A549 (cell line): Measurements from ENCODE around the gene USP25.

ENCODE experiments used
- CBX2 ChIP-seq: fragments of 200-600 bp; sonication (generic); IDR thresholded peaks from 2 replicates; pipeline ENCODE4 v1.6.1; 2016; ENCODE audit warnings: low read depth, mild to moderate bottlenecking, borderline replicate concordance
- CTCF ChIP-seq: fragments of >200 bp; sonication (Bioruptor Twin); formaldehyde crosslinking; IDR thresholded peaks from 3 replicates; pipeline ENCODE4 v1.5.1; 2016
- POLR2A ChIP-seq: IDR thresholded peaks from 2 replicates; pipeline ENCODE4 v1.6.1; 2012; ENCODE audit warnings: mild to moderate bottlenecking, low read length
- RAD21 ChIP-seq, 2 experiments: fragments of >200 bp in 1 of 2; sonication (Bioruptor Twin) in 1 of 2; formaldehyde crosslinking in 1 of 2; IDR thresholded peaks in 1 of 2; conservative IDR thresholded peaks in 1 of 2; 2 replicates in 1 of 2; 3 replicates in 1 of 2; pipeline ENCODE4 v1.6.1; 2012 to 2018; ENCODE audit warnings: inconsistent platforms in 1 of 2
- RCOR1 ChIP-seq: fragments of 150-350 bp; IDR thresholded peaks from 2 replicates; pipeline ENCODE4 v1.6.1; 2014; ENCODE audit warnings: antibody characterized with exemption, low read length, low read depth
- TF ChIP-seq, protein P1 (sequence below): fragments of 450-650 bp; IDR thresholded peaks from 2 replicates; pipeline ENCODE4 v1.6.1; 2014; ENCODE audit warnings: antibody characterized with exemption
- TF ChIP-seq, protein P2 (sequence below): IDR thresholded peaks from 2 replicates; pipeline ENCODE4 v1.6.1; 2012

DNA sequence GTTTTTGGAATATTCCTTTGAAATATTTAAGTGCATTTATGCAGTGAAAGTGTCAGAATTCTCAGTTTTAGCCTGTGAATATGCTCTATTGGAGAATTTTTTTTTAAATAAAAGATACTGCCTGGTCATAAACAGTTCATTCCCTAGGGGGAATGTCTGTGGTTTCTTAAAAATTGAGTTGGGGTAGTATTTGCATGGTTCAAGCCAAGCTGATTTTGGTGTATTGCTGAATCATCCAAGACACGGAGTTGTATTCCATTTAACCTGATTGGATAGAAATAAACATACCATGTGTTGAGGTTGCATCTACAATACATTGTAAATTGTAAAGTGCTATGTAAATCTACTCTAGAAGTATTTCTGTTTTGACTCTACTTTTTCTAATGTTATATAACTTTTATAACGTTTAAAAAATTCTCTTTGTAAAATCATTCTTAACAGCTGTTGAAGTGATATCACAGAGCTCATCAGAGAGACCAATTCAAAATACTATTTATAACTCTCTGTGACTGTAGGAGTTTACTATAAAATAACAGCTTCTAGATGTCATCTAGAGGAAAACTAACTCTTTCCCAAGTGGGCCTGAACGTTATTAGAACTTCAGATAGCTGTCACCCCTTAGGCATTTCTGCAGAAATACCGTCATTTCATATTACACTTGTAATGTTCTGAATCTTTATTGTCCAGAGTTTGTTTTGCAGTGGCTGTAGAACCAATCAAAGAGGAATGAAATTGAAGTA, 199.1 kb downstream of the USP25 start:
- TF ChIP-seq, protein P1, sequence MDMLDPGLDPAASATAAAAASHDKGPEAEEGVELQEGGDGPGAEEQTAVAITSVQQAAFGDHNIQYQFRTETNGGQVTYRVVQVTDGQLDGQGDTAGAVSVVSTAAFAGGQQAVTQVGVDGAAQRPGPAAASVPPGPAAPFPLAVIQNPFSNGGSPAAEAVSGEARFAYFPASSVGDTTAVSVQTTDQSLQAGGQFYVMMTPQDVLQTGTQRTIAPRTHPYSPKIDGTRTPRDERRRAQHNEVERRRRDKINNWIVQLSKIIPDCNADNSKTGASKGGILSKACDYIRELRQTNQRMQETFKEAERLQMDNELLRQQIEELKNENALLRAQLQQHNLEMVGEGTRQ: no peak
- TF ChIP-seq, protein P2, sequence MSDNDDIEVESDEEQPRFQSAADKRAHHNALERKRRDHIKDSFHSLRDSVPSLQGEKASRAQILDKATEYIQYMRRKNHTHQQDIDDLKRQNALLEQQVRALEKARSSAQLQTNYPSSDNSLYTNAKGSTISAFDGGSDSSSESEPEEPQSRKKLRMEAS: no peak
- TF ChIP-seq CTCF (no peak), RAD21 (conservative IDR thresholded peaks at IDR 0.05 in 1 of 2, IDR thresholded peaks at IDR 0.05 in 1 of 2) (no peak), POLR2A (no peak), RCOR1 (no peak), CBX2 (no peak)
